Right renal pelvis (tissue), 4 donors: ENCODE data around the gene NME2. TPM values are rescaled to one million over a fixed set of nuclear protein-coding genes. Genes with fewer than 3 reads are reported as not detected.
A peak's percentile ranks its signal among the peaks of the same experiment; 100 is the strongest.
"Not testable (repeated sequence)": the region's sequence is repeated elsewhere in the genome, so short reads cannot be mapped to it uniquely, and the experiment has no call there.

Source experiments
- DNase-seq, 4 donors: peaks; one replicate each; pipeline ENCODE4 v3.0.0-alpha.2; 2013; ENCODE audit warnings: low read depth in 4 of 4, low spot score in 3 of 4, missing footprints in 1 of 4
- polyA plus RNA-seq, 4 donors: library from polyadenylated mRNA; unstranded; fragments of 120-200 nt; gene quantifications; one replicate each; pipeline ENCODE4 v1.2.1, GENCODE V29; 2013; ENCODE audit not compliant: insufficient read length in 4 of 4

Gene NME2
- 100 to 1,000 TPM; 234 to 296 (median 257) TPM for polyA plus RNA-seq

GRCh38 chr17:51166198-51166986, at the start of gene NME2:
NME2 (plus strand) TSS chr17:51166411; CDS start chr17:51166831, 420 bp downstream.
- peak in 2 of 4 donors; percentile 72 to 77 for DNase-seq

- no peak for DNase-seq
Measured at GRCh38 chr17:51118330-51119195, 47.6 kb upstream of the NME2 start.

- DNase-seq: peak in 2 of 4 donors; percentile 50 to 62
Measured at GRCh38 chr17:51119415-51120356, 46.5 kb upstream of the NME2 start.

GRCh38 chr17:51120357-51120738, 45.9 kb upstream of the NME2 start:
- DNase-seq: peak in 1 of 4 donors; percentile 60

GRCh38 chr17:51120739-51121619, 45.2 kb upstream of the NME2 start, which contains the start of gene SPAG9:
SPAG9 (minus strand) TSS chr17:51120868; CDS start chr17:51120656, 212 bp downstream.
- DNase-seq: peak; percentile 86 to 90 (median 89)

- peak in 2 of 4 donors; percentile 50 to 73 for DNase-seq
Measured at GRCh38 chr17:51121620-51122472, 44.4 kb upstream of the NME2 start.

- not testable (repeated sequence) for DNase-seq
Measured at GRCh38 chr17:51122473-51123115, 43.6 kb upstream of the NME2 start.

GRCh38 chr17:51124640-51125503, 41.3 kb upstream of the NME2 start:
- DNase-seq: no peak

GRCh38 chr17:51128076-51128475, 38.1 kb upstream of the NME2 start:
- no peak for DNase-seq

GRCh38 chr17:51132964-51133319, 33.3 kb upstream of the NME2 start:
- no peak for DNase-seq

- DNase-seq: no peak
Measured at GRCh38 chr17:51133365-51133764, 32.8 kb upstream of the NME2 start.

- DNase-seq: no peak
Measured at GRCh38 chr17:51135956-51136355, 30.3 kb upstream of the NME2 start.

GRCh38 chr17:51142597-51142996, 23.6 kb upstream of the NME2 start:
- no peak for DNase-seq

GRCh38 chr17:51144266-51145022, 21.8 kb upstream of the NME2 start:
- DNase-seq: no peak

GRCh38 chr17:51147650-51148049, 18.6 kb upstream of the NME2 start:
- no peak for DNase-seq

GRCh38 chr17:51149163-51149562, 17.0 kb upstream of the NME2 start:
- DNase-seq: no peak
